Activated CD8-positive, alpha-beta memory T cell treated with anti-CD3 and anti-CD28 coated beads, Interleukin-2, amount 50 U/mL, for 24 hours (primary cell): Measurements from ENCODE around the gene MCAM.
A peak's percentile ranks its signal among the peaks of the same experiment; 100 is the strongest.

Source experiments
- DNase-seq: peaks from one replicate; pipeline ENCODE4 v3.0.0-alpha.2; 2020; ENCODE audit errors: extremely low read depth

Gene MCAM

GRCh38 chr11:119332111-119332765 lies 15.3 kb upstream of the MCAM start:
- DNase-seq: no peak

- DNase-seq: no peak
These were observed 13.3 kb upstream of the MCAM start for GRCh38 chr11:119330237-119330636.

GRCh38 chr11:119329320-119329719 lies 12.4 kb upstream of the MCAM start:
- no peak for DNase-seq

- DNase-seq: no peak
These were observed 7.3 kb upstream of the MCAM start for GRCh38 chr11:119324189-119324588.

GRCh38 chr11:119323532-119324033 lies 6.7 kb upstream of the MCAM start:
- peak; percentile 47 for DNase-seq

- no peak for DNase-seq
These were observed 6.1 kb upstream of the MCAM start for GRCh38 chr11:119322921-119323531.

- no peak for DNase-seq
These were observed 5.4 kb upstream of the MCAM start for GRCh38 chr11:119322360-119322739.

- DNase-seq: no peak
These were observed 4.0 kb upstream of the MCAM start for GRCh38 chr11:119320776-119321524.

GRCh38 chr11:119320240-119320775 lies 3.4 kb upstream of the MCAM start:
- DNase-seq: no peak

GRCh38 chr11:119319700-119320239 lies 2.8 kb upstream of the MCAM start:
- DNase-seq: no peak

- DNase-seq: no peak
These were observed 2.3 kb upstream of the MCAM start for GRCh38 chr11:119319136-119319699.

- no peak for DNase-seq
These were observed 1.6 kb upstream of the MCAM start for GRCh38 chr11:119318240-119319135.

GRCh38 chr11:119317592-119318239 lies 786 bp upstream of the MCAM start:
- no peak for DNase-seq

GRCh38 chr11:119316016-119316728 lies 758 bp downstream of the MCAM start:
- no peak for DNase-seq

- no peak for DNase-seq
These were observed 1.6 kb downstream of the MCAM start for GRCh38 chr11:119315131-119316015.

- DNase-seq: no peak
These were observed 2.2 kb downstream of the MCAM start for GRCh38 chr11:119314726-119315125.

- DNase-seq: no peak
These were observed 6.3 kb downstream of the MCAM start for GRCh38 chr11:119310682-119311052.

GRCh38 chr11:119309953-119310681 lies 6.8 kb downstream of the MCAM start:
- DNase-seq: no peak
